Measurements from ENCODE around the gene MLX.

MLX gene

GRCh38 chr17:42560246-42560645, 6.7 kb upstream of the MLX start:
- Mint-ChIP-seq H3K4me3 (no peak overlapping the region), H3K36me3 (ENCODE audit: low read depth) (peaks cover 10% of the 10 kb centered on the region), H3K9me3 (no peaks in the 10 kb centered on the region), H3K27ac (peak overlapping the region; percentile 62), H3K4me1 (ENCODE audit: low read depth) (peaks cover 30% of the 10 kb centered on the region), H3K27me3 (ENCODE audit: low read depth) (no peaks in the 10 kb centered on the region)

GRCh38 chr17:42561897-42562387, 5.0 kb upstream of the MLX start, which contains the start of gene COASY:
TSS of gene COASY (plus strand) at chr17:42562148. CDS start at chr17:42562623, 475 bp downstream.
- peaks cover 30% of the 10 kb centered on the region for H3K4me1 Mint-ChIP-seq (ENCODE audit: low read depth)
- H3K9me3 Mint-ChIP-seq = no peaks in the 10 kb centered on the region
- peak within 1 kb of the TSS; percentile 93 for H3K4me3 Mint-ChIP-seq
- no peaks in the 10 kb centered on the region for H3K27me3 Mint-ChIP-seq (ENCODE audit: low read depth)
- peaks cover 12% of the 10 kb centered on the region for H3K36me3 Mint-ChIP-seq (ENCODE audit: low read depth)
- H3K27ac Mint-ChIP-seq = peak within 1 kb of the TSS; percentile 97

GRCh38 chr17:42562388-42563142, 4.3 kb upstream of the MLX start:
- H3K27ac Mint-ChIP-seq = peak overlapping the region; percentile 97
- peak overlapping the region; percentile 93 for H3K4me3 Mint-ChIP-seq
- H3K36me3 Mint-ChIP-seq (ENCODE audit: low read depth) = peaks cover 14% of the 10 kb centered on the region
- peaks cover 28% of the 10 kb centered on the region for H3K4me1 Mint-ChIP-seq (ENCODE audit: low read depth)
- H3K27me3 Mint-ChIP-seq (ENCODE audit: low read depth) = no peaks in the 10 kb centered on the region
- H3K9me3 Mint-ChIP-seq = no peaks in the 10 kb centered on the region

- peaks cover 32% of the 10 kb centered on the region for H3K4me1 Mint-ChIP-seq (ENCODE audit: low read depth)
- H3K27me3 Mint-ChIP-seq (ENCODE audit: low read depth) = no peaks in the 10 kb centered on the region
- peak overlapping the region; percentile 20 for H3K27ac Mint-ChIP-seq
- no peaks in the 10 kb centered on the region for H3K9me3 Mint-ChIP-seq
- peak overlapping the region; percentile 93 for H3K4me3 Mint-ChIP-seq
- peaks cover 17% of the 10 kb centered on the region for H3K36me3 Mint-ChIP-seq (ENCODE audit: low read depth)
These were observed 3.8 kb upstream of the MLX start for GRCh38 chr17:42563143-42563509.

- Mint-ChIP-seq H3K27ac (peak overlapping the region; percentile 59), H3K36me3 (ENCODE audit: low read depth) (peaks cover 18% of the 10 kb centered on the region), H3K9me3 (no peaks in the 10 kb centered on the region), H3K4me3 (peak overlapping the region; percentile 93), H3K4me1 (ENCODE audit: low read depth) (peaks cover 32% of the 10 kb centered on the region), H3K27me3 (ENCODE audit: low read depth) (no peaks in the 10 kb centered on the region)
These were observed 3.4 kb upstream of the MLX start for GRCh38 chr17:42563543-42563942.

- no peaks in the 10 kb centered on the region for H3K9me3 Mint-ChIP-seq
- H3K27ac Mint-ChIP-seq = peak overlapping the region; percentile 59
- peak overlapping the region; percentile 93 for H3K4me3 Mint-ChIP-seq
- no peaks in the 10 kb centered on the region for H3K27me3 Mint-ChIP-seq (ENCODE audit: low read depth)
- H3K36me3 Mint-ChIP-seq (ENCODE audit: low read depth) = peaks cover 22% of the 10 kb centered on the region
- H3K4me1 Mint-ChIP-seq (ENCODE audit: low read depth) = peaks cover 35% of the 10 kb centered on the region
These were observed 3.0 kb upstream of the MLX start for GRCh38 chr17:42563950-42564349.

GRCh38 chr17:42564815-42565522, 1.9 kb upstream of the MLX start:
- Mint-ChIP-seq H3K36me3 (ENCODE audit: low read depth) (peaks cover 32% of the 10 kb centered on the region), H3K9me3 (no peaks in the 10 kb centered on the region), H3K4me3 (no peak overlapping the region)

GRCh38 chr17:42565523-42566214, 1.2 kb upstream of the MLX start:
- no peak overlapping the region for H3K27ac Mint-ChIP-seq
- no peaks in the 10 kb centered on the region for H3K9me3 Mint-ChIP-seq
- peaks cover 35% of the 10 kb centered on the region for H3K36me3 Mint-ChIP-seq (ENCODE audit: low read depth)
- H3K4me1 Mint-ChIP-seq (ENCODE audit: low read depth) = peaks cover 36% of the 10 kb centered on the region
- no peak overlapping the region for H3K4me3 Mint-ChIP-seq
- no peaks in the 10 kb centered on the region for H3K27me3 Mint-ChIP-seq (ENCODE audit: low read depth)

More at GRCh38 chr17:42564815-42565522, 1.9 kb upstream of the MLX start:
- H3K27ac Mint-ChIP-seq = no peak overlapping the region
- H3K4me1 Mint-ChIP-seq (ENCODE audit: low read depth) = peaks cover 36% of the 10 kb centered on the region
- H3K27me3 Mint-ChIP-seq (ENCODE audit: low read depth) = no peaks in the 10 kb centered on the region

GRCh38 chr17:42566215-42566882, 551 bp upstream of the MLX start:
- Mint-ChIP-seq H3K9me3 (no peaks in the 10 kb centered on the region), H3K36me3 (ENCODE audit: low read depth) (peaks cover 39% of the 10 kb centered on the region), H3K27ac (peak overlapping the region; percentile 94), H3K27me3 (ENCODE audit: low read depth) (no peaks in the 10 kb centered on the region), H3K4me3 (peak overlapping the region; percentile 96), H3K4me1 (ENCODE audit: low read depth) (peaks cover 35% of the 10 kb centered on the region)

- H3K9me3 Mint-ChIP-seq = no peaks in the 10 kb centered on the region
- H3K4me3 Mint-ChIP-seq = no peak overlapping the region
- no peaks in the 10 kb centered on the region for H3K27me3 Mint-ChIP-seq (ENCODE audit: low read depth)
- H3K4me1 Mint-ChIP-seq (ENCODE audit: low read depth) = peaks cover 29% of the 10 kb centered on the region
- peak overlapping the region; percentile 45 for H3K27ac Mint-ChIP-seq
- H3K36me3 Mint-ChIP-seq (ENCODE audit: low read depth) = peaks cover 43% of the 10 kb centered on the region
These were observed 1.6 kb downstream of the MLX start for GRCh38 chr17:42568341-42569111.

- Mint-ChIP-seq H3K27me3 (ENCODE audit: low read depth) (no peaks in the 10 kb centered on the region), H3K4me1 (ENCODE audit: low read depth) (peaks cover 28% of the 10 kb centered on the region), H3K9me3 (no peaks in the 10 kb centered on the region), H3K36me3 (ENCODE audit: low read depth) (peaks cover 57% of the 10 kb centered on the region), H3K27ac (no peak overlapping the region), H3K4me3 (no peak overlapping the region)
These were observed 4.7 kb downstream of the MLX start for GRCh38 chr17:42571435-42572225.

- Mint-ChIP-seq H3K27me3 (ENCODE audit: low read depth) (no peaks in the 10 kb centered on the region), H3K27ac (no peak overlapping the region), H3K4me3 (no peak overlapping the region), H3K36me3 (ENCODE audit: low read depth) (peaks cover 59% of the 10 kb centered on the region), H3K4me1 (ENCODE audit: low read depth) (peaks cover 35% of the 10 kb centered on the region), H3K9me3 (no peaks in the 10 kb centered on the region)
These were observed 6.2 kb downstream of the MLX start for GRCh38 chr17:42573095-42573494.

- Mint-ChIP-seq H3K9me3 (no peaks in the 10 kb centered on the region), H3K4me1 (ENCODE audit: low read depth) (peaks cover 37% of the 10 kb centered on the region), H3K27me3 (ENCODE audit: low read depth) (no peaks in the 10 kb centered on the region), H3K36me3 (ENCODE audit: low read depth) (peaks cover 49% of the 10 kb centered on the region), H3K4me3 (no peak overlapping the region), H3K27ac (peak overlapping the region; percentile 10)
These were observed 7.6 kb downstream of the MLX start for GRCh38 chr17:42574463-42574862.

All from T-helper 1 cell treated with Interleukin-12 subunit alpha and Interleukin-12 subunit beta and Interleukin-4 antibody, amounts not matched to agents 30 μg/mL and 1 μg/mL, for 36 hours (primary cell).